Nephron progenitor cell (in vitro differentiated cells): ENCODE results near the gene ANKRD44.

Experiments
- DNase-seq: peaks from one replicate; pipeline ENCODE4 v3.0.0; 2021
- H3K27ac Mint-ChIP-seq: 2 replicates; pipeline ENCODE4 v1.8.0; 2021; ENCODE audit warnings: mild to moderate bottlenecking, moderate library complexity, mixed read lengths
- H3K27me3 Mint-ChIP-seq: 2 replicates; pipeline ENCODE4 v1.8.0; 2021; ENCODE audit warnings: mild to moderate bottlenecking, low read depth, mixed read lengths; ENCODE audit not compliant: poor library complexity
- H3K36me3 Mint-ChIP-seq: 2 replicates; pipeline ENCODE4 v1.8.0; 2021; ENCODE audit warnings: low read depth, mixed read lengths
- H3K4me1 Mint-ChIP-seq: 2 replicates; pipeline ENCODE4 v1.8.0; 2021; ENCODE audit warnings: mixed read lengths
- H3K4me3 Mint-ChIP-seq: 2 replicates; pipeline ENCODE4 v1.8.0; 2021; ENCODE audit warnings: mild to moderate bottlenecking, moderate library complexity, mixed read lengths
- H3K9me3 Mint-ChIP-seq: 2 replicates; pipeline ENCODE4 v1.8.0; 2021; ENCODE audit warnings: mild to moderate bottlenecking, moderate library complexity, mixed read lengths
- TF ChIP-seq, protein P1 (sequence below): fragments of 200-600 bp; sonication (generic); IDR thresholded peaks from 2 replicates; pipeline ENCODE4 v1.5.0; 2021; ENCODE audit warnings: antibody characterized with exemption

The ANKRD44 gene

DNA sequence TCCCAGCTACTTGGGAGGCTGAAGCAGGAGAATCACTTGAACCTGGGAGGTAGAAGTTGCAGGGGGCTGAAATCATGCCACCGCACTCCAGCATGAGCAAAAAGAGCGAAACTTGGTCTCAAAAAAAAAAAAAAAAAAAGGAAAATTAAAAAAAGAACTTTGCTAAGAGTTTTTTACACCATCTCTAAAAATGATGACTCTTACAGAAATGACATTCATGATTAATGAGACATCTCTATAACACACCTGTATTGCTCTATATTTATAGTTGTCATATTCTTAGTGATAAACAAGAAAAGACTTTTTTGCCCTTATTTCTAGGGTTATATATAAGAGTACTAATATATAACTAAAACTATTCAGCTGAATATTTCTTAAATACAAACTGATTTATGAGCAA is 34.4 kb downstream of the ANKRD44 start:
- DNase-seq = no peak
- Mint-ChIP-seq H3K4me1 (peaks cover 30% of the 10 kb centered on the region), H3K9me3 (no peaks in the 10 kb centered on the region), H3K36me3 (no peaks in the 10 kb centered on the region), H3K27ac (no peak overlapping the region), H3K4me3 (no peak overlapping the region), H3K27me3 (peaks cover 11% of the 10 kb centered on the region)
- TF ChIP-seq, protein P1, sequence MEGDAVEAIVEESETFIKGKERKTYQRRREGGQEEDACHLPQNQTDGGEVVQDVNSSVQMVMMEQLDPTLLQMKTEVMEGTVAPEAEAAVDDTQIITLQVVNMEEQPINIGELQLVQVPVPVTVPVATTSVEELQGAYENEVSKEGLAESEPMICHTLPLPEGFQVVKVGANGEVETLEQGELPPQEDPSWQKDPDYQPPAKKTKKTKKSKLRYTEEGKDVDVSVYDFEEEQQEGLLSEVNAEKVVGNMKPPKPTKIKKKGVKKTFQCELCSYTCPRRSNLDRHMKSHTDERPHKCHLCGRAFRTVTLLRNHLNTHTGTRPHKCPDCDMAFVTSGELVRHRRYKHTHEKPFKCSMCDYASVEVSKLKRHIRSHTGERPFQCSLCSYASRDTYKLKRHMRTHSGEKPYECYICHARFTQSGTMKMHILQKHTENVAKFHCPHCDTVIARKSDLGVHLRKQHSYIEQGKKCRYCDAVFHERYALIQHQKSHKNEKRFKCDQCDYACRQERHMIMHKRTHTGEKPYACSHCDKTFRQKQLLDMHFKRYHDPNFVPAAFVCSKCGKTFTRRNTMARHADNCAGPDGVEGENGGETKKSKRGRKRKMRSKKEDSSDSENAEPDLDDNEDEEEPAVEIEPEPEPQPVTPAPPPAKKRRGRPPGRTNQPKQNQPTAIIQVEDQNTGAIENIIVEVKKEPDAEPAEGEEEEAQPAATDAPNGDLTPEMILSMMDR = no peak

DNA sequence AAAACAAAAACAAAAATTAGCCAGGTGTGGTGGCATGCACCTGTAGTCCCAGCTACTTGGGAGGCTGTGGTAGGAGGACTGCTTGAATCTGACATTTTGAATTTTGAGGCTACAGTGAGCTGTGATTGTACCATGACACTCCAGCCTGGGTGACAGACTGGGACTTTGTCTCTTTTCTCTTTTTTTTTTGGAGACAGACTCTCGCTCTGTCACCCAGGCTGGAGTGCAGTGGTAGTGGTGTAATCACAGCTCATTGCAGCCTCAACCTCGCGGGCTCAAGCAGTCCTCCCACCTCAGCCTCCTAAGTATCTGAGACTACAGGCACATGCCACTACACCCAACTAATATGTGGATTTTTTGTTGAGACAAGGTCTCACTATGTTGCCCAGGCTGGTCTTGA is 35.6 kb downstream of the ANKRD44 start:
- H3K27me3 Mint-ChIP-seq = peaks cover 11% of the 10 kb centered on the region
- TF ChIP-seq, protein P1 = no peak
- no peaks in the 10 kb centered on the region for H3K9me3 Mint-ChIP-seq
- H3K4me3 Mint-ChIP-seq = no peak overlapping the region
- no peak for DNase-seq
- H3K4me1 Mint-ChIP-seq = peaks cover 33% of the 10 kb centered on the region
- no peak overlapping the region for H3K27ac Mint-ChIP-seq
- no peaks in the 10 kb centered on the region for H3K36me3 Mint-ChIP-seq

DNA sequence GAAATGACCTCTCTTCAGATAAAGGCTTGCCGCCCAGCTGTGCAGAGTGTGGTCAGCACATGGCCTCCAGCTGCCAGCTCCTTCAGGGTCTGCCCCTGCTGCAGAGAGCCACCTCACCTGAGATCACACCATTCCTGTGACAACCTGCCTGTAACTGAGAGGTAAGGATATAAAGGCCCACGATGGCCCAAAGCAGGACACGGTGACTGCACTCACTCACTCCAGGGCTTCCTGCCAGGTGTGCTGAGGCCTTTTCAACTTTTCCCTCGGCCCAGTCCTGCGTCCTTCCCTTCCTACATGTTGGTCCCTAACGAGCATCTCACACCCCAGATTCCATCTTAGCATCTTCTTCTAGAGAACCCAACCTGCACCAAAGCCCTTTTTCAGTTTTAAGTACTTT is 36.2 kb downstream of the ANKRD44 start:
- Mint-ChIP-seq H3K27ac (no peak overlapping the region), H3K4me3 (no peak overlapping the region), H3K36me3 (no peaks in the 10 kb centered on the region), H3K4me1 (peaks cover 33% of the 10 kb centered on the region), H3K9me3 (no peaks in the 10 kb centered on the region), H3K27me3 (peaks cover 11% of the 10 kb centered on the region)
- TF ChIP-seq, protein P1 = no peak
- no peak for DNase-seq

DNA sequence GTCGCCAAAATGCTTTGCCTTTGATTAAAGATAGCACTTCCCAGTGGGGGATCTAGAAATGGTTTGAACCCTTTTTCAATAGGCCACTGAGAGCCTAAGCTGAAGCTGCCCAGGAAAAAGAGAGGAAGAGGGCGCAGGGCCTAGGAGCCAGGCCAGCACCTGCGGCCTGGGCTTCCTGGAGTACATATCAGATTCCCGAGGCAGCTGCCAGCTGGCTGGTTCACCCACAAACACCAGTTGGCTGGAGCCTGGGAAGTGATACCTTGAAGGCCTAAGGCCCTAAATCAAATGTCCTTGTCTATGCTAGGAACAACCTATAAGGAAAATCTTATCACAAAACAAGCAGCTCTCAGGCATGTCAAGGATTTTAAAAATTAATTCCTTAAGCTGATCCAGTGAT is 37.1 kb downstream of the ANKRD44 start:
- H3K4me3 Mint-ChIP-seq = no peak overlapping the region
- H3K4me1 Mint-ChIP-seq = peaks cover 29% of the 10 kb centered on the region
- H3K9me3 Mint-ChIP-seq = no peaks in the 10 kb centered on the region
- H3K36me3 Mint-ChIP-seq = no peaks in the 10 kb centered on the region
- DNase-seq = peak; percentile 17
- H3K27ac Mint-ChIP-seq = no peak overlapping the region
- TF ChIP-seq, protein P1 = no peak
- peaks cover 11% of the 10 kb centered on the region for H3K27me3 Mint-ChIP-seq

DNA sequence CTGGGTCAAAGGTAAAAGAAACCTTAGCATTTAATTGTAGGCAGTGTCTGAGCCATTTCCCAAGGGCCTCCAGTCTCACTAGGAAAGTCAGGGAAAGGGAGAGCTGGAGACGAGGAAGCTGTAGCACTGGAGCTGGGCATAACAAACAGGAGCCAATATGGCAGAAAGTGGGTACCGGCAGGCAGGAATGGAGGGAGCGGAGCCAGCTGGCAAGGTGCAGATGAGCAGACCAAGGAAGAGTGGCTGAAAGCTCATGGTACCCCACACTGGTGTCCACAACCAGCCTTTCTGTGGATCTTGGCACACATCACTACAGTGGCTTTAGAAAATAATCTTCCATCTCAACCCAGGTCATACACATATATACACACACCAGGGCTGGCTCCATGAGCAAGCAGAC is 40.0 kb downstream of the ANKRD44 start:
- H3K27ac Mint-ChIP-seq = peak overlapping the region; percentile 33
- TF ChIP-seq, protein P1 = no peak
- peaks cover 6% of the 10 kb centered on the region for H3K27me3 Mint-ChIP-seq
- H3K36me3 Mint-ChIP-seq = no peaks in the 10 kb centered on the region
- H3K4me1 Mint-ChIP-seq = peaks cover 28% of the 10 kb centered on the region
- no peaks in the 10 kb centered on the region for H3K9me3 Mint-ChIP-seq
- H3K4me3 Mint-ChIP-seq = no peak overlapping the region
- no peak for DNase-seq

DNA sequence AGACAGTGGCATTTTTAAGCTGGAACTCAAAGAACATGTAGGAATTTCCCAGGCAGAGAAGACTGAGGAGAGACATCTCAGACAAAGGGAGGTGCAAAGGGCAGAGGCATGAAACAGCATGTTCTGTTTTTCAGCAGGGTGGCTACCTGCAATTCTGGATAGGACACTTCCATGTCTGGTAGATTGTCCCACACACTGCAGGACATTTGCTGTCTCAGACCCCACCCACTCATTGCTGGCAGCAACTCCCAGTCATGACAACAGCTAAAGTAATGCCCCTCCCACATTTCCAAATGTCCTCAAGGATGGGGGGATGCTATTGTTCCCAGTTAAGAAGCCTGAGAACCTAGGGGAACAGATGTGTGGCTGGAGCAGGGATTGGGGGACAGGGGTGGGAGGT is 40.8 kb downstream of the ANKRD44 start:
- no peak for DNase-seq
- no peaks in the 10 kb centered on the region for H3K36me3 Mint-ChIP-seq
- H3K4me1 Mint-ChIP-seq = peaks cover 28% of the 10 kb centered on the region
- no peaks in the 10 kb centered on the region for H3K9me3 Mint-ChIP-seq
- no peak overlapping the region for H3K27ac Mint-ChIP-seq
- no peak overlapping the region for H3K4me3 Mint-ChIP-seq
- peaks cover 6% of the 10 kb centered on the region for H3K27me3 Mint-ChIP-seq
- TF ChIP-seq, protein P1 = no peak
